Hepatocyte (in vitro differentiated cells): ENCODE results near the gene AGXT. TPM values are rescaled to one million over a fixed set of nuclear protein-coding genes. Genes with fewer than 3 reads are reported as not detected.

Experiments
- DNase-seq: peaks from one replicate; pipeline ENCODE4 v3.0.0-alpha.2; 2016; ENCODE audit warnings: low spot score
- H2AFZ ChIP-seq: fragments of 200-600 bp; sonication (generic); 2 replicates; pipeline ENCODE4 v1.6.0; 2016; ENCODE audit warnings: antibody characterized with exemption, mild to moderate bottlenecking
- H3K27ac ChIP-seq: fragments of 200-600 bp; sonication (generic); 2 replicates; pipeline ENCODE4 v1.5.1; 2016; ENCODE audit warnings: mild to moderate bottlenecking
- H3K27me3 ChIP-seq: fragments of 200-600 bp; sonication (generic); 2 replicates; pipeline ENCODE4 v1.6.1; 2016
- H3K36me3 ChIP-seq: fragments of 200-600 bp; sonication (generic); replicated peaks from 2 replicates; pipeline ENCODE4 v1.5.1; 2016; ENCODE audit warnings: low read depth; ENCODE audit not compliant: insufficient read depth
- H3K4me1 ChIP-seq: fragments of 200-600 bp; sonication (generic); 2 replicates; pipeline ENCODE4 v1.5.1; 2016; ENCODE audit warnings: mild to moderate bottlenecking, moderate library complexity; ENCODE audit not compliant: insufficient read depth
- H3K4me2 ChIP-seq: fragments of 200-600 bp; sonication (generic); 2 replicates; pipeline ENCODE4 v1.6.0; 2016
- H3K4me3 ChIP-seq: fragments of 200-600 bp; sonication (generic); 2 replicates; pipeline ENCODE4 v1.5.1; 2016; ENCODE audit warnings: mild to moderate bottlenecking
- H3K79me2 ChIP-seq: fragments of 200-600 bp; sonication (generic); 2 replicates; pipeline ENCODE4 v1.6.0; 2017; ENCODE audit warnings: mild to moderate bottlenecking
- H3K9me2 ChIP-seq: fragments of 200-600 bp; sonication (generic); replicated peaks from 2 replicates; pipeline ENCODE4 v1.6.0; 2017; ENCODE audit warnings: mild to moderate bottlenecking; ENCODE audit not compliant: insufficient read depth
- H3K9me3 ChIP-seq: fragments of 200-600 bp; sonication (generic); 2 replicates; pipeline ENCODE4 v1.5.1; 2016; ENCODE audit warnings: low read depth, mild to moderate bottlenecking
- H4K20me1 ChIP-seq: fragments of 200-600 bp; sonication (generic); 2 replicates; pipeline ENCODE4 v1.6.0; 2016; ENCODE audit warnings: mild to moderate bottlenecking; ENCODE audit not compliant: insufficient read depth, poor library complexity, severe bottlenecking
- EZH2 ChIP-seq: fragments of 200-600 bp; sonication (generic); IDR thresholded peaks from 2 replicates; pipeline ENCODE4 v1.6.1; 2016; ENCODE audit warnings: antibody characterized with exemption, mild to moderate bottlenecking, borderline replicate concordance
- EZH2phosphoT487 ChIP-seq: fragments of 200-600 bp; sonication (generic); IDR thresholded peaks from one replicate; pipeline ENCODE4 v1.6.1; 2018; ENCODE audit warnings: antibody characterized with exemption, mild to moderate bottlenecking, low read depth, moderate library complexity; ENCODE audit not compliant: unreplicated experiment, severe bottlenecking
- WGBS: methylation state at CpG from one replicate; pipeline ENCODE4 v1.1.6; 2016; ENCODE audit warnings: low lambda C conversion rate; ENCODE audit errors: missing lambda C conversion rate; 5-methylcytosine and 5-hydroxymethylcytosine counted together
- polyA plus RNA-seq: library from polyadenylated mRNA; unstranded; fragments of >200 nt; fragmentation: Nextera tagmentation; extraction: Ambion mirVana; gene quantifications from 2 replicates; pipeline ENCODE4 v1.2.1, GENCODE V29; 2016
- total RNA-seq: library from RNA; depleted of rRNA; stranded (reverse); fragments of >200 nt; gene quantifications from 2 replicates; pipeline ENCODE4 v1.2.3, GENCODE V29; 2014
- TF ChIP-seq, protein P1 (sequence below): fragments of 200-600 bp; sonication (generic); IDR thresholded peaks from 2 replicates; pipeline ENCODE4 v1.5.1; 2016; ENCODE audit warnings: antibody characterized with exemption, mild to moderate bottlenecking; ENCODE audit not compliant: poor library complexity

The AGXT gene
- total and polyA plus RNA-seq, 2 experiments from 2014 or later = 90.8 to 169 TPM

GRCh38 chr2:240876475-240877251 lies 8.0 kb downstream of the AGXT start:
- WGBS = 94% methylated on average over 18 of the region's 18 CpGs
- Histone ChIP-seq H3K4me1 (peaks cover 15% of the 10 kb centered on the region), H4K20me1 (no peaks in the 10 kb centered on the region), H3K4me2 (no peak overlapping the region), H3K4me3 (no peak overlapping the region), H3K79me2 (no peaks in the 10 kb centered on the region), H3K27me3 (no peaks in the 10 kb centered on the region), H2AFZ (no peak overlapping the region), H3K27ac (no peak overlapping the region), H3K36me3 (no peaks in the 10 kb centered on the region), H3K9me3 (no peaks in the 10 kb centered on the region), H3K9me2 (no peaks in the 10 kb centered on the region)
- peak; percentile 58 for DNase-seq
- TF ChIP-seq EZH2 (no peak), EZH2phosphoT487 (no peak)
- TF ChIP-seq, protein P1, sequence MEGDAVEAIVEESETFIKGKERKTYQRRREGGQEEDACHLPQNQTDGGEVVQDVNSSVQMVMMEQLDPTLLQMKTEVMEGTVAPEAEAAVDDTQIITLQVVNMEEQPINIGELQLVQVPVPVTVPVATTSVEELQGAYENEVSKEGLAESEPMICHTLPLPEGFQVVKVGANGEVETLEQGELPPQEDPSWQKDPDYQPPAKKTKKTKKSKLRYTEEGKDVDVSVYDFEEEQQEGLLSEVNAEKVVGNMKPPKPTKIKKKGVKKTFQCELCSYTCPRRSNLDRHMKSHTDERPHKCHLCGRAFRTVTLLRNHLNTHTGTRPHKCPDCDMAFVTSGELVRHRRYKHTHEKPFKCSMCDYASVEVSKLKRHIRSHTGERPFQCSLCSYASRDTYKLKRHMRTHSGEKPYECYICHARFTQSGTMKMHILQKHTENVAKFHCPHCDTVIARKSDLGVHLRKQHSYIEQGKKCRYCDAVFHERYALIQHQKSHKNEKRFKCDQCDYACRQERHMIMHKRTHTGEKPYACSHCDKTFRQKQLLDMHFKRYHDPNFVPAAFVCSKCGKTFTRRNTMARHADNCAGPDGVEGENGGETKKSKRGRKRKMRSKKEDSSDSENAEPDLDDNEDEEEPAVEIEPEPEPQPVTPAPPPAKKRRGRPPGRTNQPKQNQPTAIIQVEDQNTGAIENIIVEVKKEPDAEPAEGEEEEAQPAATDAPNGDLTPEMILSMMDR = no peak

GRCh38 chr2:240877460-240878340 lies 9.1 kb downstream of the AGXT start:
- Histone ChIP-seq H3K27me3 (no peaks in the 10 kb centered on the region), H4K20me1 (no peaks in the 10 kb centered on the region), H3K27ac (no peak overlapping the region), H3K9me2 (no peaks in the 10 kb centered on the region), H3K9me3 (no peaks in the 10 kb centered on the region), H3K4me3 (no peak overlapping the region), H2AFZ (no peak overlapping the region), H3K4me2 (no peak overlapping the region), H3K36me3 (no peaks in the 10 kb centered on the region), H3K79me2 (no peaks in the 10 kb centered on the region), H3K4me1 (peaks cover 15% of the 10 kb centered on the region)
- 92% methylated on average over 34 of the region's 40 CpGs for WGBS
- no peak for TF ChIP-seq EZH2phosphoT487
- TF ChIP-seq EZH2 = no peak
- TF ChIP-seq, protein P1 = no peak
- no peak for DNase-seq

DNA sequence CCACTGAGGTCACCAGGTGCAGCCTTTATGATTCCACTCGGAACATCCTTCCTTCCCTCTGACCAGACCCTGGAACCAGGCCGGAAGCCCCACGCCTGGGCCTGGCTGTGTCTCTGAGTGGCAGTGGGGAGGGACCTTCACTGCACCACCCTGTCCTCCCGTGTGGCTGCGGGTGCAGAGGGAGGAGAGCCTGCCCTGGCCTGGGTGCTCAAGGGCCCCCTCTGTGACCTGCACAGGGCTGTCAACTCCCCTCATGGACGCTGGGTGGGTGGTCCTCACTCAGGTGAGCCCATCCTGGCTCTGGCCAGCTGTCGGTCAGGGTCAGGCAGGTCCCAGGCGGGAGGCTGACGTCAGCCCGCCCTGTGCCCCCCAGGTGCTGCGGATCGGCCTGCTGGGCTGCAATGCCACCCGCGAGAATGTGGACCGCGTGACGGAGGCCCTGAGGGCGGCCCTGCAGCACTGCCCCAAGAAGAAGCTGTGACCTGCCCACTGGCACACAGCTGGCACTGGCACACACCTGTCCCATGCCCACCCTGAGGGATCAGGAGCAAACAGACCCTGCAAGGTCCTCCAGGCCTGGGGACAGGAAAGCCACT lies 9.8 kb downstream of the AGXT start:
- H3K4me1 ChIP-seq = peaks cover 13% of the 10 kb centered on the region
- 91% methylated on average over 17 of the region's 18 CpGs for WGBS
- DNase-seq = no peak
- H3K9me2 ChIP-seq = no peaks in the 10 kb centered on the region
- no peak overlapping the region for H3K27ac ChIP-seq
- H3K36me3 ChIP-seq = no peaks in the 10 kb centered on the region
- H2AFZ ChIP-seq = no peak overlapping the region
- no peaks in the 10 kb centered on the region for H3K9me3 ChIP-seq
- no peak overlapping the region for H3K4me2 ChIP-seq
- no peaks in the 10 kb centered on the region for H4K20me1 ChIP-seq
- no peaks in the 10 kb centered on the region for H3K27me3 ChIP-seq
- no peak for TF ChIP-seq EZH2
- TF ChIP-seq EZH2phosphoT487 = no peak
- TF ChIP-seq, protein P1 = no peak
- H3K4me3 ChIP-seq = no peak overlapping the region
- H3K79me2 ChIP-seq = no peaks in the 10 kb centered on the region
